GM12873 (cell line): ENCODE measurements around the gene SLC28A1.

Source experiments
- CTCF ChIP-seq: IDR thresholded peaks from 2 replicates; pipeline ENCODE4 v1.5.1; 2012; ENCODE audit warnings: low read depth, mild to moderate bottlenecking, moderate library complexity, low read length, control low read depth; ENCODE audit not compliant: insufficient read depth; ENCODE audit errors: missing control alignments

Gene SLC28A1

GRCh38 chr15:84905016-84905916 lies 20.8 kb downstream of the SLC28A1 start:
- TF ChIP-seq CTCF, result no peak

GRCh38 chr15:84907731-84908130 lies 23.3 kb downstream of the SLC28A1 start:
- no peak for TF ChIP-seq CTCF

- TF ChIP-seq CTCF, result no peak
These were observed 24.1 kb downstream of the SLC28A1 start for GRCh38 chr15:84908564-84908963.

- no peak for TF ChIP-seq CTCF
These were observed 24.6 kb downstream of the SLC28A1 start for GRCh38 chr15:84909029-84909428.

GRCh38 chr15:84909782-84910181 lies 25.3 kb downstream of the SLC28A1 start:
- TF ChIP-seq CTCF, result no peak

- TF ChIP-seq CTCF, result no peak
These were observed 26.6 kb downstream of the SLC28A1 start for GRCh38 chr15:84910928-84911623.

GRCh38 chr15:84911879-84912660 lies 27.6 kb downstream of the SLC28A1 start:
- no peak for TF ChIP-seq CTCF
